Right lobe of liver (tissue), 4 donors: ENCODE measurements around the gene SIM1.

Source experiments
- CTCF ChIP-seq, 4 donors: fragments of 200-600 bp in 3 of 4; fragments of 450-650 bp in 1 of 4; IDR thresholded peaks; one replicate each; pipeline versions ENCODE4 v1.5.1 to v1.8.0; 2016 to 2022; ENCODE audit warnings: antibody characterized with exemption in 4 of 4, mild to moderate bottlenecking in 2 of 4
- POLR2A ChIP-seq: fragments of 450-650 bp; IDR thresholded peaks from one replicate; pipeline ENCODE4 v1.6.1; 2017; ENCODE audit warnings: antibody characterized with exemption, mild to moderate bottlenecking
- donor health status: DM: no; HTN: no; CAD: no.
- donor health status: DM: no; HTN: no; CAD: no.
- donor health status: DM: no; HTN: yes; CAD: no.

- TF ChIP-seq POLR2A (no peak), CTCF (IDR thresholded peaks at IDR 0.05) (no peak)
These were observed 25.3 kb upstream of the SIM1 start for GRCh38 chr6:100490065-100490464.
